A673 (cell line): ENCODE results near the gene GNPTAB. TPM values are rescaled to one million over a fixed set of nuclear protein-coding genes. Genes with fewer than 3 reads are reported as not detected.

Experiments used
- BruUV-seq: library from RNA; stranded (reverse); fragments of 400-500 nt; replicated peaks from 2 replicates; lab custom pipeline; 2021; lab: Mats Ljungman, UMichigan
- CTCF ChIA-PET: fragments of 300-600 bp; sonication (Branson Sonifier 250); formaldehyde crosslinking; loops from one replicate; lab custom pipeline; 2022; ENCODE audit warnings: antibody characterized with exemption; lab: Charles Lee
- POLR2A ChIA-PET: fragments of 300-600 bp; sonication (Branson Sonifier 250); formaldehyde crosslinking; loops from one replicate; lab custom pipeline; 2022; ENCODE audit warnings: antibody characterized with exemption; ENCODE audit not compliant: low non-redundant PET; lab: Charles Lee
- DNase-seq: peaks from one replicate; pipeline ENCODE4 v3.0.0-alpha.2; 2015; ENCODE audit warnings: low spot score
- H3K27ac ChIP-seq: fragments of 200-600 bp; sonication (generic); 2 replicates; pipeline ENCODE4 v1.5.1; 2016; ENCODE audit warnings: mixed run types, low read depth, mild to moderate bottlenecking, mixed read lengths, antibody characterized with exemption, low read length; ENCODE audit not compliant: poor library complexity, severe bottlenecking
- H3K27me3 ChIP-seq: fragments of 200-600 bp; sonication (generic); replicated peaks from 2 replicates; pipeline ENCODE4 v1.6.1; 2017; ENCODE audit warnings: mixed run types, low read depth, mild to moderate bottlenecking, mixed read lengths, antibody characterized with exemption, low read length; ENCODE audit not compliant: insufficient read depth, poor library complexity
- H3K36me3 ChIP-seq: fragments of 200-600 bp; sonication (generic); 2 replicates; pipeline ENCODE4 v1.6.1; 2016; ENCODE audit warnings: mixed run types, mild to moderate bottlenecking, mixed read lengths, antibody characterized with exemption, low read length; ENCODE audit not compliant: insufficient read depth, poor library complexity, severe bottlenecking
- H3K4me1 ChIP-seq: fragments of 200-600 bp; sonication (generic); 2 replicates; pipeline ENCODE4 v1.6.1; 2017; ENCODE audit warnings: mixed run types, mild to moderate bottlenecking, mixed read lengths, antibody characterized with exemption, low read length; ENCODE audit not compliant: insufficient read depth, poor library complexity, severe bottlenecking
- H3K4me3 ChIP-seq: fragments of 200-600 bp; sonication (generic); 2 replicates; pipeline ENCODE4 v1.5.1; 2016; ENCODE audit warnings: low read depth, mixed run types, mild to moderate bottlenecking, mixed read lengths, low read length; ENCODE audit not compliant: poor library complexity, severe bottlenecking
- H3K9me3 ChIP-seq: fragments of 200-600 bp; sonication (generic); 2 replicates; pipeline ENCODE4 v1.6.1; 2016; ENCODE audit warnings: mixed run types, low read depth, mild to moderate bottlenecking, mixed read lengths, antibody characterized with exemption, low read length; ENCODE audit not compliant: poor library complexity, severe bottlenecking
- EZH2 ChIP-seq: fragments of 200-600 bp; sonication (generic); IDR thresholded peaks from 2 replicates; pipeline ENCODE4 v1.6.1; 2017; ENCODE audit warnings: borderline replicate concordance, low read depth, mild to moderate bottlenecking, mixed read lengths, antibody characterized with exemption, low read length; ENCODE audit not compliant: poor library complexity, severe bottlenecking
- intact Hi-C: fragments of 100-400 bp; cut with micrococcal nuclease; formaldehyde crosslinking; loops from one replicate; pipeline ENCODE4 v1.10.0; 2022; ENCODE audit not compliant: unreplicated experiment
- total RNA-seq: library from RNA; stranded (reverse); gene quantifications from 2 replicates; pipeline ENCODE4 v1.2.3, GENCODE V29; 2021
- TF ChIP-seq, protein P1 (sequence below): fragments of 300-800, 200-600 bp; sonication (generic); conservative IDR thresholded peaks from 2 replicates; pipeline ENCODE4 v1.5.1; 2017; ENCODE audit warnings: low read depth, mild to moderate bottlenecking, antibody characterized with exemption, low read length, moderate library complexity, mixed read lengths

GNPTAB gene
- total RNA-seq, 1 experiment from 2014 or later, result 19.9 TPM

DNA sequence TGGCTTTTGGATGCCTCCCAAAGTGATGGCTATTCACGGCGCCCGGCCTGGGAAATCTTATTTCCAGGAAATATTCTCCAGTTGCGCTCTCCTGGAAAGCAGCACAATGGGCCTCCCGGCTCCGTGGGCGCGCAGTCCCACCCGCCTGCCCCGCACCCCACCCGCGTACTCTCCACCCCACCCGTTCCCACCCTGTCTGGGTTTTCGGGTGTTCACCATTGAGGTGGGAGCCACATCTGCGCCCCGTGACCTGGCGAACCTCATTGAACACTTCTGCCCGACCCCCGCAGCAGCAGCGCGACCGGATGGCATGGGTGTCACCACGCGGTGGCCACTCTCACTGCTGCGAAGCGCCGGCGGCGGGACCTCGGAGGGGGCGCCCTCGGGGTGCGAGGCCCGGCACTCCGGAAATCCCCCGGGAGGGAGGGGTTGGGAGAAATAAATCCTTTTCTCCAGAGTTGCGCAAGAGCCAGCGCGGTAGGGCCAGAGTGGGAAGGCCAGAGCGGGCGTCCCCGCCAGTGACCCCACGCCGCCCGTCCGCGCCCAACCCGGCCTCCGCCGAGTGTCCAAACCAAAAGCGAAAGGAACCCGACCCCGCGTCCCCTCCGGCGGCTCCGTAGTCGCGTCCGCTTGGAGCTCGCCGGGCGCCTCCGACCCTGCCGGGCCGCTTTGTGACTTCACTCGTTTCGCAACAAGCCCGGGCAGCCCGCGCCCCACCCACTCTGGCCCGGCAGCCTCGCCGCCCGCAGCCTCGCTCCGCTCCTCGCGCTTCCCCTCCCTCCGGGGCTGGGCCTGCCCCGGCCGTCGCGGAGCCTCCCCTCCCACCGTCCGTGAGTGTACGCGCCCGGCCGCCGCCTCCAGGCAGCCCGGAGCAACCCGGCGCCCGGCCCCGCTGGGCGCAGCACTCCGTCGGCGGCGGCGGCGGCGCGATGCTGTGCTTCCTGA lies 46.4 kb upstream of the GNPTAB start, which contains the start of gene DRAM1:
Gene DRAM1, plus strand, starts transcription at position 720 of the 945 bp plus-strand sequence. Its CDS starts 210 bp downstream, at position 930.
- peaks cover 18% of the 10 kb centered on the region for H3K4me1 ChIP-seq
- ChIA-PET CTCF (no interaction called here), POLR2A (no interaction called here)
- DNase-seq, result peak; percentile 88
- TF ChIP-seq EZH2, result no peak
- TF ChIP-seq, protein P1, sequence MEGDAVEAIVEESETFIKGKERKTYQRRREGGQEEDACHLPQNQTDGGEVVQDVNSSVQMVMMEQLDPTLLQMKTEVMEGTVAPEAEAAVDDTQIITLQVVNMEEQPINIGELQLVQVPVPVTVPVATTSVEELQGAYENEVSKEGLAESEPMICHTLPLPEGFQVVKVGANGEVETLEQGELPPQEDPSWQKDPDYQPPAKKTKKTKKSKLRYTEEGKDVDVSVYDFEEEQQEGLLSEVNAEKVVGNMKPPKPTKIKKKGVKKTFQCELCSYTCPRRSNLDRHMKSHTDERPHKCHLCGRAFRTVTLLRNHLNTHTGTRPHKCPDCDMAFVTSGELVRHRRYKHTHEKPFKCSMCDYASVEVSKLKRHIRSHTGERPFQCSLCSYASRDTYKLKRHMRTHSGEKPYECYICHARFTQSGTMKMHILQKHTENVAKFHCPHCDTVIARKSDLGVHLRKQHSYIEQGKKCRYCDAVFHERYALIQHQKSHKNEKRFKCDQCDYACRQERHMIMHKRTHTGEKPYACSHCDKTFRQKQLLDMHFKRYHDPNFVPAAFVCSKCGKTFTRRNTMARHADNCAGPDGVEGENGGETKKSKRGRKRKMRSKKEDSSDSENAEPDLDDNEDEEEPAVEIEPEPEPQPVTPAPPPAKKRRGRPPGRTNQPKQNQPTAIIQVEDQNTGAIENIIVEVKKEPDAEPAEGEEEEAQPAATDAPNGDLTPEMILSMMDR, result no peak
- no peaks in the 10 kb centered on the region for H3K9me3 ChIP-seq
- H3K36me3 ChIP-seq, result no peaks in the 10 kb centered on the region
- peak within 1 kb of the TSS; percentile 75 for H3K4me3 ChIP-seq
- H3K27ac ChIP-seq, result peak within 1 kb of the TSS; percentile 87
- intact Hi-C loops, result no loop called here
- H3K27me3 ChIP-seq, result no peaks in the 10 kb centered on the region
- no TSS peak for BruUV-seq

DNA sequence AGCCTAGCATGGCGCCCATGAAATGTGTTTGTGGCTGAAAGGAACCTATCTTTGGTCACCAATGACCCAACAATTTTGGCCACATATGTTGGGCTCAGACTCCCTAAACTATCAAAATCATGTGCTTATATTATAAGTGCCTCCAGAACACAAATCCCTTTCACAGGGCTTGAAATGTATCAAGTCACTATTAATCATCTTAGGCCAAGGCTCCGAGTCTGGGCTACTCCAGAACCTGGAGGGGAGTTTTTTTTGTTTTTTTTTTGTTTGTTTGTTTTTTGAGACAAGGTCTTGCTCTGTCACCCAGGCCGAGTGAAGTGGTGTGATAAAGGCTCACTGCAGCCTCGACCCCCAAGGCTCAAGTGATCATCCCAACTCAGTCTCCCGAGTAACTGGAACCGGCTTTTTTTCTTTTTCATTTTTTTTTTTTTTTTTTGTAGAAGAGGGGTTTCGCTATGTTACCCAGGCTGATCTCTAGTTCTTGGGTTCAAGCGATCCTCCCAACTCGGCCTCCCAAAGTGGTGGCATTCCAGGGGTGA lies 45.6 kb upstream of the GNPTAB start:
- TF ChIP-seq EZH2, result no peak
- TF ChIP-seq, protein P1, result no peak
- peak overlapping the region; percentile 75 for H3K4me3 ChIP-seq
- DNase-seq, result peak; percentile 11
- ChIA-PET POLR2A (interaction anchor here (0.6 kb wide), 1 partner anchor 10 kb away, joined by 3 read pairs; no protein-coding TSS in a partner anchor), CTCF (no interaction called here)
- H3K27me3 ChIP-seq, result no peaks in the 10 kb centered on the region
- H3K4me1 ChIP-seq, result peaks cover 18% of the 10 kb centered on the region
- H3K27ac ChIP-seq, result peak overlapping the region; percentile 87
- intact Hi-C loops, result no loop called here
- BruUV-seq, result TSS peak; percentile 83
- H3K36me3 ChIP-seq, result no peaks in the 10 kb centered on the region
- H3K9me3 ChIP-seq, result no peaks in the 10 kb centered on the region

DNA sequence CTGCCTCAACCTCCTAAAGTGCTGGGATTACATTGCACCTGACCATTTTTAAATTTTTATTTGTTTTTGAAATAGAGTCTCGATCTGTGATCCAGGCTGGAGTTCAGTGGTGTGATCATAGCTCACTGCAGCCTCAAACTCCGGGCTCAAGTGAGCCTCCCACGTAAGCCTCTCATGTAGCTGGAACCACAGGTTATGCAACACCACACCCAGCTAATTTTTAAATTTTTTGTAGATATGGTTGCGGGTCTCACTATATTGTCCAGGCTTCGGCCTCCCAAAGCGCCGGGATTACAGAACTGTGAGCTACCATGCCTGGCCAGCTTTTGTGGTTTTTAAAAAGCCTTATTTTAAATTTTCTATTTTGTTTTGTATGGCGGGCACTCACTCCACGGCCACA lies 44.4 kb upstream of the GNPTAB start:
- intact Hi-C loops, result no loop called here
- peaks cover 18% of the 10 kb centered on the region for H3K4me1 ChIP-seq
- H3K27ac ChIP-seq, result peak overlapping the region; percentile 66
- H3K36me3 ChIP-seq, result no peaks in the 10 kb centered on the region
- no peaks in the 10 kb centered on the region for H3K27me3 ChIP-seq
- ChIA-PET CTCF (no interaction called here), POLR2A (interaction anchor here (1.0 kb wide), 1 partner anchor 238 kb away, joined by 6 read pairs; no protein-coding TSS in a partner anchor)
- TF ChIP-seq, protein P1, result no peak
- TF ChIP-seq EZH2, result no peak
- no peak overlapping the region for H3K4me3 ChIP-seq
- DNase-seq, result no peak
- H3K9me3 ChIP-seq, result no peaks in the 10 kb centered on the region
- no TSS peak for BruUV-seq
